Panc1 (cell line): ENCODE measurements around the gene KCTD6. TPM values are rescaled to one million over a fixed set of nuclear protein-coding genes. Genes with fewer than 3 reads are reported as not detected.

ENCODE experiments used
- ATAC-seq: fragments of 200-7000 bp; cut with Tn5 transposase; 2 replicates; pipeline ENCODE4 v1.9.1; 2020; ENCODE audit warnings: mild to moderate bottlenecking, moderate library complexity
- BruUV-seq: library from RNA; stranded (reverse); fragments of 400-500 nt; replicated peaks from 2 replicates; lab custom pipeline; 2021; lab: Mats Ljungman, UMichigan
- CTCF ChIA-PET: fragments of 300-600 bp; sonication (Branson Sonifier 250); formaldehyde crosslinking; loops from one replicate; lab custom pipeline; 2022; ENCODE audit warnings: antibody characterized with exemption; lab: Charles Lee
- POLR2A ChIA-PET: fragments of 300-600 bp; sonication (Branson Sonifier 250); formaldehyde crosslinking; loops from one replicate; lab custom pipeline; 2022; ENCODE audit warnings: antibody characterized with exemption; lab: Charles Lee
- DNase-seq: peaks from one replicate; pipeline ENCODE4 v3.0.0-alpha.2; 2010; ENCODE audit warnings: low read depth, low spot score
- H3K27ac ChIP-seq: 2 replicates; pipeline ENCODE4 v1.5.1; 2011; ENCODE audit warnings: mild to moderate bottlenecking, low read length, inconsistent platforms
- H3K27me3 ChIP-seq: fragments of 200-500 bp; sonication (Bioruptor generic); 2 replicates; pipeline ENCODE4 v1.6.0; 2014; ENCODE audit warnings: low read length, inconsistent platforms; ENCODE audit not compliant: control insufficient read depth, insufficient read depth
- H3K36me3 ChIP-seq: fragments of 200-500 bp; sonication (Bioruptor generic); 2 replicates; pipeline ENCODE4 v1.5.1; 2014; ENCODE audit warnings: inconsistent platforms, mild to moderate bottlenecking, low read length, moderate library complexity; ENCODE audit not compliant: control insufficient read depth, insufficient read depth
- H3K4me1 ChIP-seq: 2 replicates; pipeline ENCODE4 v1.5.1; 2011; ENCODE audit warnings: inconsistent platforms, mild to moderate bottlenecking, low read length, moderate library complexity; ENCODE audit not compliant: control insufficient read depth, insufficient read depth
- H3K4me3 ChIP-seq, 2 experiments: 2 replicates each; pipeline ENCODE4 v1.5.1; 2011 to 2012; ENCODE audit warnings: low read depth in 2 of 2, low read length in 2 of 2, mild to moderate bottlenecking in 2 of 2, inconsistent platforms in 1 of 2, moderate library complexity in 1 of 2
- H3K9me3 ChIP-seq: fragments of 200-500 bp; sonication (Bioruptor generic); 2 replicates; pipeline ENCODE4 v1.5.1; 2014; ENCODE audit warnings: low read depth, mild to moderate bottlenecking, inconsistent platforms, low read length, moderate library complexity; ENCODE audit not compliant: control insufficient read depth, insufficient read depth
- POLR2AphosphoS5 ChIP-seq: IDR thresholded peaks from 2 replicates; pipeline ENCODE4 v1.6.1; 2012; ENCODE audit warnings: mild to moderate bottlenecking, low read depth, low read length, moderate library complexity
- REST ChIP-seq, 2 experiments: IDR thresholded peaks; 2 replicates each; pipeline ENCODE4 v1.6.1; 2011 to 2012; ENCODE audit warnings: low read depth in 2 of 2, control low read depth in 1 of 2, low read length in 1 of 2, mild to moderate bottlenecking in 1 of 2, moderate library complexity in 1 of 2; ENCODE audit not compliant: insufficient read depth in 1 of 2
- SIN3A ChIP-seq: IDR thresholded peaks from 2 replicates; pipeline ENCODE4 v1.6.1; 2012; ENCODE audit warnings: low read depth, mild to moderate bottlenecking, low read length, moderate library complexity, borderline replicate concordance; ENCODE audit not compliant: insufficient read depth
- TCF7L2 ChIP-seq: IDR thresholded peaks from 2 replicates; pipeline ENCODE4 v1.6.1; 2011; ENCODE audit warnings: mild to moderate bottlenecking, low read depth, low read length, inconsistent platforms
- in situ Hi-C: cut with HindIII; loops from 2 replicates; pipeline ENCODE4 v1.10.0; 2016; ENCODE audit warnings: low sequenced_read_pairs, low pct_unique_long_range_greater_than_20kb
- intact Hi-C: fragments of 100-400 bp; cut with micrococcal nuclease; formaldehyde crosslinking; loops from one replicate; pipeline ENCODE4 v1.10.0; 2022; ENCODE audit not compliant: unreplicated experiment
- total RNA-seq: library from RNA; stranded (reverse); gene quantifications from one replicate; pipeline ENCODE4 v1.2.1, GENCODE V29; 2021; ENCODE audit not compliant: unreplicated experiment
- TF ChIP-seq, protein P1 (sequence below): fragments of 450-650 bp; IDR thresholded peaks from 2 replicates; pipeline ENCODE4 v1.5.1; 2017; ENCODE audit warnings: mild to moderate bottlenecking

Gene KCTD6
- total RNA-seq, 1 experiment from 2014 or later, result 18.3 TPM

GRCh38 chr3:58470363-58471024, 21.4 kb upstream of the KCTD6 start:
- Histone ChIP-seq H3K27ac (peak overlapping the region; percentile 91), H3K27me3 (no peaks in the 10 kb centered on the region), H3K36me3 (no peaks in the 10 kb centered on the region), H3K4me1 (peaks cover 29% of the 10 kb centered on the region), H3K9me3 (no peaks in the 10 kb centered on the region), H3K4me3 (no peak overlapping the region)
- DNase-seq (no peak), ATAC-seq (no peak; the same call in 1 of the 2 replicates)
- in situ Hi-C loops, result no loop called here
- ChIA-PET POLR2A (no interaction called here), CTCF (no interaction called here)
- TF ChIP-seq SIN3A (no peak), TCF7L2 (no peak), POLR2AphosphoS5 (no peak), REST (IDR thresholded peaks at IDR 0.05; ENCODE audit: insufficient read depth in 1 of 2, low read depth in 2 of 2, low read length in 1 of 2) (no peak)
- TF ChIP-seq, protein P1, sequence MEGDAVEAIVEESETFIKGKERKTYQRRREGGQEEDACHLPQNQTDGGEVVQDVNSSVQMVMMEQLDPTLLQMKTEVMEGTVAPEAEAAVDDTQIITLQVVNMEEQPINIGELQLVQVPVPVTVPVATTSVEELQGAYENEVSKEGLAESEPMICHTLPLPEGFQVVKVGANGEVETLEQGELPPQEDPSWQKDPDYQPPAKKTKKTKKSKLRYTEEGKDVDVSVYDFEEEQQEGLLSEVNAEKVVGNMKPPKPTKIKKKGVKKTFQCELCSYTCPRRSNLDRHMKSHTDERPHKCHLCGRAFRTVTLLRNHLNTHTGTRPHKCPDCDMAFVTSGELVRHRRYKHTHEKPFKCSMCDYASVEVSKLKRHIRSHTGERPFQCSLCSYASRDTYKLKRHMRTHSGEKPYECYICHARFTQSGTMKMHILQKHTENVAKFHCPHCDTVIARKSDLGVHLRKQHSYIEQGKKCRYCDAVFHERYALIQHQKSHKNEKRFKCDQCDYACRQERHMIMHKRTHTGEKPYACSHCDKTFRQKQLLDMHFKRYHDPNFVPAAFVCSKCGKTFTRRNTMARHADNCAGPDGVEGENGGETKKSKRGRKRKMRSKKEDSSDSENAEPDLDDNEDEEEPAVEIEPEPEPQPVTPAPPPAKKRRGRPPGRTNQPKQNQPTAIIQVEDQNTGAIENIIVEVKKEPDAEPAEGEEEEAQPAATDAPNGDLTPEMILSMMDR, result no peak
- intact Hi-C loops, result no loop called here
- BruUV-seq, result no TSS peak

- Histone ChIP-seq H3K36me3 (no peaks in the 10 kb centered on the region), H3K4me3 (no peak overlapping the region), H3K9me3 (no peaks in the 10 kb centered on the region), H3K27me3 (no peaks in the 10 kb centered on the region), H3K27ac (peak overlapping the region; percentile 92), H3K4me1 (peaks cover 29% of the 10 kb centered on the region)
- ChIA-PET CTCF (no interaction called here), POLR2A (no interaction called here)
- TF ChIP-seq POLR2AphosphoS5 (peak; percentile 78), REST (IDR thresholded peaks at IDR 0.05; ENCODE audit: insufficient read depth in 1 of 2, low read depth in 2 of 2, low read length in 1 of 2) (no peak), TCF7L2 (peak; percentile 91), SIN3A (no peak)
- TF ChIP-seq, protein P1, result no peak
- intact Hi-C loops, result no loop called here
- peak; percentile 60 for DNase-seq
- BruUV-seq, result no TSS peak
- in situ Hi-C loops, result no loop called here
- ATAC-seq, result peak; percentile 97
Observed at GRCh38 chr3:58471025-58471887, 20.6 kb upstream of the KCTD6 start.
